Posterior vena cava (tissue), 2 donors: ENCODE measurements around the gene BMPER. TPM values are rescaled to one million over a fixed set of nuclear protein-coding genes. Genes with fewer than 3 reads are reported as not detected.
"Not testable (repeated sequence)": the region's sequence is repeated elsewhere in the genome, so short reads cannot be mapped to it uniquely, and the experiment has no call there.

Source experiments
- DNase-seq: peaks from one replicate; pipeline ENCODE4 v3.0.0-alpha.2; 2020; ENCODE audit warnings: low spot score
- intact Hi-C, 2 donors: fragments of 100-400 bp; cut with DNase I; formaldehyde crosslinking; loops; one replicate each; pipeline versions ENCODE4 v1.14.1 to v1.14.2; 2022 to 2023
- total RNA-seq, 2 donors: library from RNA; stranded (reverse); fragmentation: NEBNext Ultra II Directional; extraction: Animal tissue kit (Norgen Biotek cat#: 25700); gene quantifications; one replicate each; pipeline ENCODE4 v1.2.1, GENCODE V29; 2021
- donor health status: DM: yes; HTN: yes; CAD: no.
- donor health status: DM: yes; HTN: yes; CAD: no.

BMPER gene
- total RNA-seq, 2 donors from 2014 or later: 5.6 to 7.1 TPM

- DNase-seq: no peak
- intact Hi-C loops: no loop called here
Measured at GRCh38 chr7:34139086-34139485, 233.7 kb downstream of the BMPER start.

DNA sequence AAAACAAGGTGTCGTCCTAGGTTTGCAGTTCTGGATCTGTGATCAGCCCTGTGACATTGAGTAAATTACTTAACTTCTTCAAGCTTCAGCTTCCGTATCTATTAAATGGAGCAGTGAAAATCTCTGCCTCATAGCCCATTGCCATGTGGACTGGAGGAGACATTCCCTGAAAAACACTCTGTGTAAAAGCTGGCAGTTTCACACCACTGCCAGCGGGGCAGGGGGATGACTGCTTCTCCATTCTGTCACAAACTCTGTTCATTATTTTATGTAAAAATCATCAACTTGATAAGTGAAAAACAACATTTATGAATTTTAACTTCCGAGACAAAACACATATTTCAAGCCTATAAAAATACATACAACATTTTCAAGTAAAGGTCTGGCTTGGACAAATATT lies 234.7 kb downstream of the BMPER start:
- no peak for DNase-seq
- intact Hi-C loops: no loop called here

GRCh38 chr7:34143402-34143801 lies 238.1 kb downstream of the BMPER start:
- intact Hi-C loops: no loop called here
- DNase-seq: no peak

GRCh38 chr7:34145603-34146002 lies 240.3 kb downstream of the BMPER start:
- DNase-seq: no peak
- intact Hi-C loops: no loop called here

DNA sequence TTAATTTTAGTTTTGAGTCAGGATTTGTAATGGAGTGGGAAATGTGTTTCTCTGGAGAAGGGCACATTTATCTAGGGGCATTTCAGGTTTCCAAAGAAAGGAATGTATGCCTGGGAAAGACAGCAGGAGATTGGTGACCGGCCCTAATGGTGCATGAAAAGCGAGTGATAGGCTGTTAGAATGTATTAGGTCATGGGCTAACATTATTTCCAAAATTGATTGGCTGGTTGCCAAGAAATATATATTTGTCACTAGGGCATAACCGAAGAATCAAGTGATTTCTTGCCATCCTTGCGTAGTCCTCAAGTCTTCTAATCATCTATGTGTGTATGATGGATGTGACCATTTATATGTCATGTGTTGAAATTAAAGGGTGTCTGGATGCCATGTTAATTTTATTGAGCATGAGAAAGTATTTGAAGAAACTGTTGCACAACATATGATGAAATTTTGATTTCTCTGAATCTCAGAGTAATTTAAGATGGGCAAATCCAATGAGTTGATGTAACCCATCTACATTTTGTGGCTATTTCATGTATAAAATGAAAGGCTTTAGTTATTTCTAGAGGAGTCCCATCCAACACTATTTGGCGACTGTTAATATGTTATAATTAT lies 248.4 kb downstream of the BMPER start:
- DNase-seq: no peak
- intact Hi-C loops: no loop called here

DNA sequence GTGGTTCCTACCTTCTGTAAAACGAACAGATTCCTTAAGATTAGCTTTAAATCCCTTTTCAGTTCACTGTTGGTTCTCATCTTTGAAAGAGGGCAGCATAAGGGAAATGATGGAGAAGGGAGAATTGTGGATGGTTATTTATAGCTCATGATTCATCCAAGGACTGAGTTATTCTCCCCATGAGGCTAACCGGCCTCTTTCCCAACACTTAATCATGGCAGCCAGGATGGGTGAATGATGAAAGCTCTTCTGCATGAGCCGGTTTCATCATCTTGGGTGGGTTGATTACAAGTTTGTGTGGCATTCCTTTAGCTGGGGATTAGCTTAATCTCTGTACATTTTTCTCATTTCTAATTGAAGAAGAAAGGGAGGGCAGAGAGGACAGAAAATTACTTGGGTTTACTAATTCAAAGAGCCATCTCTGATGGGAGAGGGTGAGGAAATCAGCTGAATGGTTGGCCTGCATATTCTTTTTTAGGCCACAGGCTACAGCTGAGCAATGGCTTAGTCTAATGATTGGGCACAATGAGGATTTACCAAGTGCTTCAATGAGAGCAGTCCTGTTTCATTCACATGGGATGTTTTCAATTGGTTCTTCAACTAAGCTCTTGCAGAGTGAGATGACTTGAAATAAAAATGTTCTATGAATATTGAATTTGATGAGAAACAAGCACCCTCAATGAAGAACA lies 250.0 kb downstream of the BMPER start:
- DNase-seq: no peak
- intact Hi-C loops: no loop called here

GRCh38 chr7:34156336-34156735 lies 251.0 kb downstream of the BMPER start:
- DNase-seq: no peak
- intact Hi-C loops: no loop called here

GRCh38 chr7:34157137-34157536 lies 251.8 kb downstream of the BMPER start:
- intact Hi-C loops: no loop called here
- no peak for DNase-seq

- no peak for DNase-seq
- intact Hi-C loops: no loop called here
Measured at GRCh38 chr7:34158368-34159153, 253.2 kb downstream of the BMPER start.

- intact Hi-C loops: no loop called here
- DNase-seq: no peak
Measured at GRCh38 chr7:34160261-34160752, 255.0 kb downstream of the BMPER start.

- intact Hi-C loops: no loop called here
- no peak for DNase-seq
Measured at GRCh38 chr7:34162027-34162565, 256.8 kb downstream of the BMPER start.

DNA sequence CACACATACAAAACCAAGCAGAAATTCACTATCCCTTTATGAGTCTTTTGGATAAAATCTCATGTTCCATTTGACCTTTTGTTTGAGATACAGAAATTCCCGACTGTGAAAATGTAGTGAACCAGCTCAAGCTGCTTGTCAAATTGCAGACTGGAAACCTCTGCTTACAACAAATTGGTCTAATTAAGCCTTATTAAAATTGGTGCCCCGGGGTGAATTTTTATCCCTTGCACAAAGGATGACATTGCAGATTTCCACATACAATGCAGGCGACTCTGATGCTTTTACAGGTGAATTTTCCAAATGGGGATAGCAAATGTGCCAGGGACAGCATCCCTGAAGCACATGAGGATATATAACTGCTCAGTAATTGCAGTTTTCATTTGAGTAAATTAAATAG lies 257.3 kb downstream of the BMPER start:
- intact Hi-C loops: no loop called here
- no peak for DNase-seq

DNA sequence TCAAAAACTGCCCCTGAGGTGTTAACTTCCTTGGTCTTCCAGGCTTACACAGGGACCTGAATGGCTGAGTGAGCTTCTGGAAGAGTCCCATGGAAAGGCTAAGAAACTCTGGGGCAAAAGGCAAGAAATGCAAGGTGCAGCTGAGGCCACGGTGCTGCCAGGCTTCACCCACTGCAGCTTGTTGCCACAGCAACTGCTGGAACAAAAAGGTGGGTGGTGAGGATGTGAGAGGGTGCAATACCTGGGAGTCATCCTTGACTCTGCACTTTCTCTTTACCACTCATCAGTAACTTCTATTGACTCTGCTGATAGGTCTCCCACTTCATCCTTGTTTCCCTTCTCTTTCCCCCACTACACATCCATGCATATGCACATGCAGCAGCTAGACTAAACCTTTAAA lies 258.6 kb downstream of the BMPER start:
- intact Hi-C loops: no loop called here
- no peak for DNase-seq

DNA sequence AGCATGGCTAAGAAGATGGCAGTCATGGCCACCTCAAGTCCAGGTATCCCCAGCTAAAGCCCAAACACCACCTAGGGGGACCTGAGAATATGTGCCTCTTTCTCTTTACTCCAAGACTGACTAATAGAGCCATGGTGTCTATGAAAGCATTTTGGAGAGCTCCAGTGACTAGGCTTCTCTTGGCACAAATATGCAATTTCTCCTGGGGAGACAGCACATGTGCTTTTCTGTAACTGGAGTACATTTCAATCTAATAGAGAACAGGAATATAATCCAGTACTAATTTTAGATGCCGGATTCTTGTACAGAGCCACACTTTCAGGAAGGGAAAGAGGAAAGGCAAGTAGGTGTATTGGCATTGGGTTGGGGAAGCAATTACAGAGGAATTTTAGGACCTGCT lies 260.1 kb downstream of the BMPER start:
- no peak for DNase-seq
- intact Hi-C loops: no loop called here

DNA sequence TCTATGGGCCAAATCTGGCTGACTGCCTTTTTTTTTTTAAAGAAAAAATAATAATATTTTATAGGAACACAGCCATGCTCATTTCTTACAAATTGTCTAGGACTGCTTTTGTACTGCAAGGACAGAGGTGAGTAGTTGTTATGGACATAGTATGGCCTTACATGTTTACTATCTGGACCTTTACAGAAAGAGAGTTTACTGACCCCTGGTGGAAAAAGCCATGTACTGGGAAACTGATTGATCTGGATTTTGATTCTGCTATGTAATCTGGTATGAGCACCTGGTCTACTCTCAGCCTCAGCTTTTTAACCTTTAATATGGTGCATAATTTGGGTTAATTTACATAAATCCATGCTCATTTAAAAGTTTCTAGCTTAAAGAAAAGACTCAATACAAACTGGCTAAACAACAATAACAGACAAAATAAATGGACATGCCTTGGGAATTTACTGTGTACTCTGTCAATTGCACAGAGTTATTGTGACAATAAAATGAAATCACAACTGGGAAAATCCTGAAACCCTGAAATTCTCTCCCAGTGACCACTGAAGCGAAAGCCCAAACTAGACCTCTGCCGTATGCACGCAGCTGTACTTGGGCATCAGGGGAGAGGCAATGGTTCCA lies 260.7 kb downstream of the BMPER start:
- intact Hi-C loops: no loop called here
- DNase-seq: no peak

DNA sequence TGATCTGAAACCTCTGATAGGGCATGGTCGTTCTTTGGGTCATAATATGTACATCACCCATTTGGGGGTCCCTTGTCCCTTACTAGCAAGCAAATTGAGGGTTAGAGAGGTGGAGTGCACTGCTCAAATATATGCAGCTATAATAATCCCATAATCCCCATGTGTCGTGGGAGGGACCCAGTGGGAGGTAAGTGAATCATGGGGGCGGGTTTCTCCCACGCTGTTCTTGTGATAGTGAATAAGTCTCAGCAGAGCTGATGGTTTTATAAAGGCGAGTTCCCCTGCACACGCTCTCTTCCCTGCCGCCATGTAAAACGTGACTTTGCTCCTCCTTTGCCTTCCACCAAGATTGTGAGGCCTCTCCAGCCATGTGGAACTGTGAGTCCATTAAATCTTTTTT lies 262.7 kb downstream of the BMPER start:
- intact Hi-C loops: no loop called here
- no peak for DNase-seq

DNA sequence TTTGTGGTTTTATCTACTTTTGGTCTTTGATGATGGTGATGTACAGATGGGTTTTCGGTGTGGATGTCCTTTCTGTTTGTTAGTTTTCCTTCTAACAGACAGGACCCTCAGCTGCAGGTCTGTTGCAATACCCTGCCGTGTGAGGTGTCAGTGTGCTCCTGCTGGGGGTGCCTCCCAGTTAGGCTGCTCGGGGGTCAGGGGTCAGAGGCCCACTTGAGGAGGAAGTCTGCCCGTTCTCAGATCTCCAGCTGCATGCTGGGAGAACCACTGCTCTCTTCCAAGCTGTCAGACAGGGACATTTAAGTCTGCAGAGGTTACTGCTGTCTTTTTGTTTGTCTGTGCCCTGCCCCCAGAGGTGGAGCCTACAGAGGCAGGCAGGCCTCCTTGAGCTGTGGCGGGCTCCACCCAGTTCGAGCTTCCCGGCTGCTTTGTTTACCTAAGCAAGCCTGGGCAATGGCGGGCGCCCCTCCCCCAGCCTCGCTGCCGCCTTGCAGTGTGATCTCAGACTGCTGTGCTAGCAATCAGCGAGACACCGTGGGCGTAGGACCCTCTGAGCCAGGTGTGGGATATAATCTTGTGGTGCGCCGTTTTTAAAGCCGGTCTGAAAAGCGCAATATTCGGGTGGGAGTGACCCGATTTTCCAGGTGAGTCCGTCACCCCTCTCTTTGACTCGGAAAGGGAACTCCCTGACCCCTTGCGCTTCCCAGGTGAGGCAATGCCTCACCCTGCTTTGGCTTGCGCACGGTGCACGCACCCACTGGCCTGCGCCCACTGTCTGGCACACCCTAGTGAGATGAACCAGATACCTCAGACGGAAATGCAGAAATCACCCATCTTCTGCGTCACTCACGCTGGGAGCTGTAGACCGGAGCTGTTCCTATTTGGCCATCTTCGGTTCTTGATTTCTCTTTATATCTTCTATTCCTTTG lies 269.6 kb downstream of the BMPER start:
- intact Hi-C loops: not testable (repeated sequence)

DNA sequence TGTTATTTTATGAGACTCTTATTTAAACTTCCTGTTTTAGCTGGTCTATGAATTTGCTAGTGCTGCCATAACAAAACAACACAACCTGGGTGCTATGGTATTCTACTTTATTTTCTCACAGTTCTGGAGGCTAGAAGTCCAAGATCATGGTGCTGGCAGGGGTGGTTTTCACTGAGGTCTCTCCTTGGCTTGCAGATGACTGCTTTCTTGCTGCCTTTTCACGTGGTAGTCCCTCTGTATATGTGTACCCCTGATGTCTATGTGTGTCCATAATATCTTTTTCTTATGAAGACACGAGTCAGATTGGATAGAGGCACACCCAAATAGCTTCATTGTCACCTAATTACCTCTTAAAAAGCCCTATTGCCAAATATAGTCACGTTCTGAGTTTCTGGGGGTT lies 270.5 kb downstream of the BMPER start:
- no peak for DNase-seq
- intact Hi-C loops: no loop called here

More for the DNA sequence above, 269.6 kb downstream of the BMPER start:
- not testable (repeated sequence) for DNase-seq

DNA sequence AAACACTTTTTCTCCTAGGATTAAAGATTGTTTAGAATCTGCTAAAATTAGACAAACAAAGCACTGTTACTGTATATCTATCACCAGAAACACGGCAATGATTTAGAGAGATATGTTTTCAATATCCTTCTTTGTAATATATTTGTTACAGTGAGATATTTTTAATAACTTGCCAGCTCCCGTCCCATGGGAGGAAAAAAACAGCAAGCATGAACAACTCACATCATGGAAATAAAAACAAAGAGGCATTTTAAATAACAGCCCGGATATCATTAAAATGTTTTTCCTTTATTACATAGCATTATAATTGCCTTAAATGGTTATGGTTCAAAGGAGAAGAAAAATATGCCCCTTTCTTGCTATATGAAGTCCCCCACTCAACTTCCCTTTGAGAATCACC lies 272.1 kb downstream of the BMPER start:
- intact Hi-C loops: no loop called here
- no peak for DNase-seq
